Activated CD8-positive, alpha-beta memory T cell treated with anti-CD3 and anti-CD28 coated beads for 36 hours (primary cell): Measurements from ENCODE around the gene NUDT11. TPM values are rescaled to one million over a fixed set of nuclear protein-coding genes. Genes with fewer than 3 reads are reported as not detected.
"Not testable (repeated sequence)": the region's sequence is repeated elsewhere in the genome, so short reads cannot be mapped to it uniquely, and the experiment has no call there.

ENCODE experiments used
- CTCF ChIA-PET: fragments of 350-600 bp; sonication (Branson Sonifier 250); formaldehyde crosslinking; loops from one replicate; lab custom pipeline; 2021; ENCODE audit warnings: antibody characterized with exemption; lab: Charles Lee
- POLR2A ChIA-PET: fragments of 350-600 bp; sonication (Branson Sonifier 250); formaldehyde crosslinking; loops from one replicate; lab custom pipeline; 2021; ENCODE audit warnings: antibody characterized with exemption; lab: Charles Lee
- total RNA-seq, 2 experiments: library from RNA; stranded (reverse); gene quantifications; one replicate each; pipeline ENCODE4 v1.2.3, GENCODE V29; 2021

The NUDT11 gene
- 1 to 10 TPM; 1.9 to 2.6 TPM for total RNA-seq

- CTCF ChIA-PET = no interaction called here
- POLR2A ChIA-PET = no interaction called here
Measured at GRCh38 chrX:51496501-51497291, at the start of gene NUDT11. TSS of gene NUDT11 (minus strand) at chrX:51496592. CDS start at chrX:51496444, 148 bp downstream.

GRCh38 chrX:51520393-51520792 lies 24.0 kb upstream of the NUDT11 start:
- CTCF ChIA-PET = no interaction called here
- POLR2A ChIA-PET = no interaction called here

- CTCF ChIA-PET = interaction anchor here (0.6 kb wide), 1 partner anchor 488 kb away, joined by 3 read pairs; no protein-coding TSS in a partner anchor
- POLR2A ChIA-PET = not testable (repeated sequence)
Measured at GRCh38 chrX:51519131-51519530, 22.7 kb upstream of the NUDT11 start.

- CTCF ChIA-PET = no interaction called here
- POLR2A ChIA-PET = no interaction called here
Measured at GRCh38 chrX:51507551-51507950, 11.2 kb upstream of the NUDT11 start.

GRCh38 chrX:51495701-51496488 lies 497 bp downstream of the NUDT11 start:
- POLR2A ChIA-PET, CTCF ChIA-PET: not testable (repeated sequence)

GRCh38 chrX:51494409-51494808 lies 2.0 kb downstream of the NUDT11 start:
- ChIA-PET POLR2A (no interaction called here), CTCF (no interaction called here)

GRCh38 chrX:51487960-51488267 lies 8.5 kb downstream of the NUDT11 start:
- POLR2A ChIA-PET = no interaction called here
- CTCF ChIA-PET = no interaction called here

GRCh38 chrX:51484616-51485015 lies 11.8 kb downstream of the NUDT11 start:
- POLR2A ChIA-PET = no interaction called here
- CTCF ChIA-PET = no interaction called here

GRCh38 chrX:51482411-51482810 lies 14.0 kb downstream of the NUDT11 start:
- CTCF ChIA-PET, POLR2A ChIA-PET: not testable (repeated sequence)

GRCh38 chrX:51476930-51477329 lies 19.5 kb downstream of the NUDT11 start:
- ChIA-PET POLR2A (no interaction called here), CTCF (no interaction called here)

GRCh38 chrX:51463322-51463721 lies 33.1 kb downstream of the NUDT11 start:
- POLR2A ChIA-PET = no interaction called here
- CTCF ChIA-PET = no interaction called here

GRCh38 chrX:51461053-51462044 lies 35.0 kb downstream of the NUDT11 start:
- ChIA-PET POLR2A (no interaction called here), CTCF (interaction anchor here (1.0 to 1.2 kb wide), 2 partner anchors 125 to 313 kb away, joined by 3 to 4 read pairs; no protein-coding TSS in a partner anchor)

- CTCF ChIA-PET = interaction anchor here (0.7 to 1.6 kb wide), 3 partner anchors 9 to 63 kb away, joined by 3 to 4 read pairs (median 3); no protein-coding TSS in a partner anchor
- POLR2A ChIA-PET = no interaction called here
Measured at GRCh38 chrX:51459125-51459524, 37.3 kb downstream of the NUDT11 start.

- POLR2A ChIA-PET = no interaction called here
- CTCF ChIA-PET = no interaction called here
Measured at GRCh38 chrX:51456814-51457213, 39.6 kb downstream of the NUDT11 start.

GRCh38 chrX:51456246-51456645 lies 40.1 kb downstream of the NUDT11 start:
- ChIA-PET CTCF (no interaction called here), POLR2A (no interaction called here)

GRCh38 chrX:51440365-51440764 lies 56.0 kb downstream of the NUDT11 start:
- CTCF ChIA-PET = no interaction called here

More at GRCh38 chrX:51440365-51440764, 56.0 kb downstream of the NUDT11 start:
- POLR2A ChIA-PET = no interaction called here
